Measurements from ENCODE around the gene EXOSC5. TPM values are rescaled to one million over a fixed set of nuclear protein-coding genes. Genes with fewer than 3 reads are reported as not detected.
A peak's percentile ranks its signal among the peaks of the same experiment; 100 is the strongest.

Gene EXOSC5
- total and polyA plus RNA-seq, 2 of the 13 experiments (the other 11 are each of a cell fraction or from before 2014, with no cell fraction given), result 24.1 to 26.5 TPM

DNA sequence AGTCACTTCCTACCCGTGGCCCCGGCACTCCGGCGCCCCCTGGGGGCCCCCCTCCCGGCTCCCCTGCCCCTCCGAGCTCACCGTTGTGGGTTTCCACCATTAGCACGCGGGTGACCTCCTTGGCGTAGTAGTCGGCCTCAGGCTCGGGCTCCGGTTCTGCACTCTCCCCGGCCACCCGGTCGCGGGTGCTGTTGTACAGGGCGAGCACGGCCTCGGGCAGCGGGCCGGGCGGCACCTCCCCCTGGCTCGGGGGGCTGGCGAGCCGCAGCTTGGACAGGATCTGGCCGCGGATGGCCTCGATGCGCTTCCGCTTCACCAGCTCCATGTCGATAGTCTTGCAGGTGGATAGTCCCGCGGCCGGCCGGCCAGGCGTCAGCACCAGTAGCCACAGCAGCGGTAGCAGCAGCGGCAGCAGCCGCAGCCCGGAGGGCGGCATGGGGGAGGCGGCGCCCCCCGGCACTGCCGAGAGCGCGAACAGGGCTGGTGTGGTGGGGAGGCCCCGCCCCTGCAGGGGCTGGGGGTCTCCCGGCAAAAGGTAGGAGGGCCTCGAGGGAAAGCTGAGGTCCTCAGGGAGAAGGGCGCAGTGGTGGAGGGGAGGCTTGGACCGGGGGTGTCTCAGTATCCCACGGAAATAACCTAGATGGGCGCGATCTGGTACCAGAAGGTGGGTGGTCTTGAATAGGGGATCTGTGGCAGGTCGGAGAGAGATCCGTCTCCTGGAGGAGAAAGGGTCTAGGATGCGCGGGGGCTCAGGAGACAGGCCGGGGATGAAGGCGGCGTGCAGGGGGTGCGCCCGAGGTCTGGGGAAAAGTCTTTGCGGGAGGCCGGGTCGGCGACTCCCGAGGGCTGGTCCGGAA lies 44.3 kb downstream of the EXOSC5 start (continued):
- TF ChIP-seq ZBTB38 (CRISPR knock-in tag; IDR thresholded peaks at IDR 0.05) (peak; percentile 37; the same call in 1 of the 2 replicates), ZNF350 (CRISPR knock-in tag; IDR thresholded peaks at IDR 0.05; ENCODE audit: borderline replicate concordance, low read depth) (no peak), ZNF20 (CRISPR knock-in tag; IDR thresholded peaks at IDR 0.05) (no peak), ZNF225 (CRISPR knock-in tag; IDR thresholded peaks at IDR 0.05) (no peak), ZNF441 (CRISPR knock-in tag; IDR thresholded peaks at IDR 0.05; ENCODE audit: borderline replicate concordance) (0 out of 2 replicates have a peak, but pooled peaks have one; percentile 21), REXO4 (CRISPR knock-in tag; IDR thresholded peaks at IDR 0.05; ENCODE audit: borderline replicate concordance) (no peak), ZSCAN22 (CRISPR knock-in tag; IDR thresholded peaks at IDR 0.05) (no peak), FOXK2 (IDR thresholded peaks at IDR 0.05) (no peak), HOXD1 (CRISPR knock-in tag; IDR thresholded peaks at IDR 0.05) (0 out of 2 replicates have a peak, but pooled peaks have one; percentile 15), ZKSCAN1 (IDR thresholded peaks at IDR 0.05; ENCODE audit: low read length) (no peak), ZNF337 (CRISPR knock-in tag; IDR thresholded peaks at IDR 0.05; ENCODE audit: borderline replicate concordance, low read depth) (no peak), ETV6 (CRISPR knock-in tag; conservative IDR thresholded peaks at IDR 0.05) (no peak), KDM1A (CRISPR knock-in tag; IDR thresholded peaks at IDR 0.05) (no peak), FOXP1 (IDR thresholded peaks at IDR 0.05) (no peak), FOXP1 (CRISPR knock-in tag; IDR thresholded peaks at IDR 0.05) (no peak), ZNF232 (CRISPR knock-in tag; IDR thresholded peaks at IDR 0.05; ENCODE audit: borderline replicate concordance) (no peak), MAZ (IDR thresholded peaks at IDR 0.05; ENCODE audit: borderline replicate concordance, low read depth, low read length) (peak; percentile 47; the same call in 1 of the 2 replicates), MAZ (CRISPR knock-in tag; IDR thresholded peaks at IDR 0.05; ENCODE audit: low read depth) (no peak), REPIN1 (CRISPR knock-in tag; IDR thresholded peaks at IDR 0.05; ENCODE audit: borderline replicate concordance, low read depth) (no peak; the same call in 1 of the 2 replicates)
- TF ChIP-seq, protein P1, sequence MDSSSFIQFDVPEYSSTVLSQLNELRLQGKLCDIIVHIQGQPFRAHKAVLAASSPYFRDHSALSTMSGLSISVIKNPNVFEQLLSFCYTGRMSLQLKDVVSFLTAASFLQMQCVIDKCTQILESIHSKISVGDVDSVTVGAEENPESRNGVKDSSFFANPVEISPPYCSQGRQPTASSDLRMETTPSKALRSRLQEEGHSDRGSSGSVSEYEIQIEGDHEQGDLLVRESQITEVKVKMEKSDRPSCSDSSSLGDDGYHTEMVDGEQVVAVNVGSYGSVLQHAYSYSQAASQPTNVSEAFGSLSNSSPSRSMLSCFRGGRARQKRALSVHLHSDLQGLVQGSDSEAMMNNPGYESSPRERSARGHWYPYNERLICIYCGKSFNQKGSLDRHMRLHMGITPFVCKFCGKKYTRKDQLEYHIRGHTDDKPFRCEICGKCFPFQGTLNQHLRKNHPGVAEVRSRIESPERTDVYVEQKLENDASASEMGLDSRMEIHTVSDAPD (CRISPR knock-in tag; IDR thresholded peaks at IDR 0.05), result no peak
- TF ChIP-seq, protein P2, sequence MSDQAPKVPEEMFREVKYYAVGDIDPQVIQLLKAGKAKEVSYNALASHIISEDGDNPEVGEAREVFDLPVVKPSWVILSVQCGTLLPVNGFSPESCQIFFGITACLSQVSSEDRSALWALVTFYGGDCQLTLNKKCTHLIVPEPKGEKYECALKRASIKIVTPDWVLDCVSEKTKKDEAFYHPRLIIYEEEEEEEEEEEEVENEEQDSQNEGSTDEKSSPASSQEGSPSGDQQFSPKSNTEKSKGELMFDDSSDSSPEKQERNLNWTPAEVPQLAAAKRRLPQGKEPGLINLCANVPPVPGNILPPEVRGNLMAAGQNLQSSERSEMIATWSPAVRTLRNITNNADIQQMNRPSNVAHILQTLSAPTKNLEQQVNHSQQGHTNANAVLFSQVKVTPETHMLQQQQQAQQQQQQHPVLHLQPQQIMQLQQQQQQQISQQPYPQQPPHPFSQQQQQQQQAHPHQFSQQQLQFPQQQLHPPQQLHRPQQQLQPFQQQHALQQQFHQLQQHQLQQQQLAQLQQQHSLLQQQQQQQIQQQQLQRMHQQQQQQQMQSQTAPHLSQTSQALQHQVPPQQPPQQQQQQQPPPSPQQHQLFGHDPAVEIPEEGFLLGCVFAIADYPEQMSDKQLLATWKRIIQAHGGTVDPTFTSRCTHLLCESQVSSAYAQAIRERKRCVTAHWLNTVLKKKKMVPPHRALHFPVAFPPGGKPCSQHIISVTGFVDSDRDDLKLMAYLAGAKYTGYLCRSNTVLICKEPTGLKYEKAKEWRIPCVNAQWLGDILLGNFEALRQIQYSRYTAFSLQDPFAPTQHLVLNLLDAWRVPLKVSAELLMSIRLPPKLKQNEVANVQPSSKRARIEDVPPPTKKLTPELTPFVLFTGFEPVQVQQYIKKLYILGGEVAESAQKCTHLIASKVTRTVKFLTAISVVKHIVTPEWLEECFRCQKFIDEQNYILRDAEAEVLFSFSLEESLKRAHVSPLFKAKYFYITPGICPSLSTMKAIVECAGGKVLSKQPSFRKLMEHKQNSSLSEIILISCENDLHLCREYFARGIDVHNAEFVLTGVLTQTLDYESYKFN (CRISPR knock-in tag; conservative IDR thresholded peaks at IDR 0.05), result 0 out of 2 replicates have a peak, but pooled peaks have one; percentile 42
- TF ChIP-seq, protein P3, sequence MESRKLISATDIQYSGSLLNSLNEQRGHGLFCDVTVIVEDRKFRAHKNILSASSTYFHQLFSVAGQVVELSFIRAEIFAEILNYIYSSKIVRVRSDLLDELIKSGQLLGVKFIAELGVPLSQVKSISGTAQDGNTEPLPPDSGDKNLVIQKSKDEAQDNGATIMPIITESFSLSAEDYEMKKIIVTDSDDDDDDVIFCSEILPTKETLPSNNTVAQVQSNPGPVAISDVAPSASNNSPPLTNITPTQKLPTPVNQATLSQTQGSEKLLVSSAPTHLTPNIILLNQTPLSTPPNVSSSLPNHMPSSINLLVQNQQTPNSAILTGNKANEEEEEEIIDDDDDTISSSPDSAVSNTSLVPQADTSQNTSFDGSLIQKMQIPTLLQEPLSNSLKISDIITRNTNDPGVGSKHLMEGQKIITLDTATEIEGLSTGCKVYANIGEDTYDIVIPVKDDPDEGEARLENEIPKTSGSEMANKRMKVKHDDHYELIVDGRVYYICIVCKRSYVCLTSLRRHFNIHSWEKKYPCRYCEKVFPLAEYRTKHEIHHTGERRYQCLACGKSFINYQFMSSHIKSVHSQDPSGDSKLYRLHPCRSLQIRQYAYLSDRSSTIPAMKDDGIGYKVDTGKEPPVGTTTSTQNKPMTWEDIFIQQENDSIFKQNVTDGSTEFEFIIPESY (CRISPR knock-in tag; IDR thresholded peaks at IDR 0.05), result no peak
- TF ChIP-seq, protein P4, sequence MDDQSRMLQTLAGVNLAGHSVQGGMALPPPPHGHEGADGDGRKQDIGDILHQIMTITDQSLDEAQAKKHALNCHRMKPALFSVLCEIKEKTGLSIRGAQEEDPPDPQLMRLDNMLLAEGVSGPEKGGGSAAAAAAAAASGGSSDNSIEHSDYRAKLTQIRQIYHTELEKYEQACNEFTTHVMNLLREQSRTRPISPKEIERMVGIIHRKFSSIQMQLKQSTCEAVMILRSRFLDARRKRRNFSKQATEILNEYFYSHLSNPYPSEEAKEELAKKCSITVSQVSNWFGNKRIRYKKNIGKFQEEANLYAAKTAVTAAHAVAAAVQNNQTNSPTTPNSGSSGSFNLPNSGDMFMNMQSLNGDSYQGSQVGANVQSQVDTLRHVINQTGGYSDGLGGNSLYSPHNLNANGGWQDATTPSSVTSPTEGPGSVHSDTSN (CRISPR knock-in tag; IDR thresholded peaks at IDR 0.05; ENCODE audit: borderline replicate concordance), result no peak
